ENCODE measurements around the gene SH3BGRL2. TPM values are rescaled to one million over a fixed set of nuclear protein-coding genes. Genes with fewer than 3 reads are reported as not detected.

The SH3BGRL2 gene
- polyA plus RNA-seq, 1 donor (not counting 4 experiments of a cell fraction or from before 2014, with no cell fraction given), result 3.8 TPM

GRCh38 chr6:79734374-79734773, 103.2 kb downstream of the SH3BGRL2 start:
- no peaks in the 10 kb centered on the region for H3K9me3 ChIP-seq (ENCODE audit: control insufficient read depth, low read depth, low read length)
- no peaks in the 10 kb centered on the region for H3K4me1 ChIP-seq (ENCODE audit: control insufficient read depth, extremely low read depth, insufficient read depth, low read length)
- no peak overlapping the region for H3K27ac ChIP-seq (ENCODE audit: control insufficient read depth, insufficient read depth, low read length)
- no peak overlapping the region for H3K4me2 ChIP-seq (ENCODE audit: control insufficient read depth, extremely low read depth, insufficient read depth, low read depth, low read length)
- dilution Hi-C loops (cut with MboI; ENCODE audit: extremely low pct_ligation_motif_present, low sequenced_read_pairs), result no loop called here
- H2AFZ ChIP-seq (ENCODE audit: control insufficient read depth, low read length), result no peak overlapping the region
- FAIRE-seq (no peak), DNase-seq (ENCODE audit: low read depth, low spot score) (no peak)
- H3K9ac ChIP-seq (ENCODE audit: control insufficient read depth, extremely low read depth, insufficient read depth, low read length), result no peak overlapping the region
- H4K20me1 ChIP-seq (ENCODE audit: control insufficient read depth, extremely low read depth, insufficient read depth, low read length), result no peaks in the 10 kb centered on the region
- no peak overlapping the region for H3K4me3 ChIP-seq (ENCODE audit: control insufficient read depth in 2 of 3, extremely low read depth in 1 of 3, insufficient read depth in 2 of 3, low read depth in 1 of 3, low read length in 3 of 3)
- no peaks in the 10 kb centered on the region for H3K27me3 ChIP-seq (ENCODE audit: control insufficient read depth, extremely low read depth, insufficient read depth, low read length)
- no peaks in the 10 kb centered on the region for H3K79me2 ChIP-seq (ENCODE audit: control insufficient read depth, insufficient read depth, low read length)
- no peaks in the 10 kb centered on the region for H3K9me1 ChIP-seq (ENCODE audit: control insufficient read depth, extremely low read depth, insufficient read depth, low read length)
- no peak for TF ChIP-seq CTCF (optimal IDR thresholded peaks at IDR 0.05 in 1 of 3, IDR thresholded peaks at IDR 0.05 in 1 of 3, conservative IDR thresholded peaks at IDR 0.05 in 1 of 3; ENCODE audit: extremely low read depth in 1 of 3, insufficient read depth in 2 of 3, low read length in 3 of 3)
- TF ChIP-seq EZH2 (IDR thresholded peaks at IDR 0.05; ENCODE audit: low read length), result no peak
- no peaks in the 10 kb centered on the region for H3K36me3 ChIP-seq (ENCODE audit: control insufficient read depth in 2 of 2, extremely low read depth in 1 of 2, insufficient read depth in 2 of 2, low read length in 2 of 2)

- no peaks in the 10 kb centered on the region for H3K79me2 ChIP-seq (ENCODE audit: control insufficient read depth, insufficient read depth, low read length)
- FAIRE-seq, result no peak
- dilution Hi-C loops (cut with MboI; ENCODE audit: extremely low pct_ligation_motif_present, low sequenced_read_pairs), result no loop called here
- no peak overlapping the region for H3K9ac ChIP-seq (ENCODE audit: control insufficient read depth, extremely low read depth, insufficient read depth, low read length)
- no peaks in the 10 kb centered on the region for H3K9me1 ChIP-seq (ENCODE audit: control insufficient read depth, extremely low read depth, insufficient read depth, low read length)
- no peaks in the 10 kb centered on the region for H3K27me3 ChIP-seq (ENCODE audit: control insufficient read depth, extremely low read depth, insufficient read depth, low read length)
- TF ChIP-seq EZH2 (IDR thresholded peaks at IDR 0.05; ENCODE audit: low read length) (no peak), CTCF (optimal IDR thresholded peaks at IDR 0.05 in 1 of 3, IDR thresholded peaks at IDR 0.05 in 1 of 3, conservative IDR thresholded peaks at IDR 0.05 in 1 of 3; ENCODE audit: extremely low read depth in 1 of 3, insufficient read depth in 2 of 3, low read length in 3 of 3) (no peak)
- H2AFZ ChIP-seq (ENCODE audit: control insufficient read depth, low read length), result no peak overlapping the region
- no peaks in the 10 kb centered on the region for H3K36me3 ChIP-seq (ENCODE audit: control insufficient read depth in 2 of 2, extremely low read depth in 1 of 2, insufficient read depth in 2 of 2, low read length in 2 of 2)
- H4K20me1 ChIP-seq (ENCODE audit: control insufficient read depth, extremely low read depth, insufficient read depth, low read length), result no peaks in the 10 kb centered on the region
- no peaks in the 10 kb centered on the region for H3K9me3 ChIP-seq (ENCODE audit: control insufficient read depth, low read depth, low read length)
- no peak overlapping the region for H3K4me3 ChIP-seq (ENCODE audit: control insufficient read depth in 2 of 3, extremely low read depth in 1 of 3, insufficient read depth in 2 of 3, low read depth in 1 of 3, low read length in 3 of 3)
- no peak for DNase-seq (ENCODE audit: low read depth, low spot score)
- no peaks in the 10 kb centered on the region for H3K4me1 ChIP-seq (ENCODE audit: control insufficient read depth, extremely low read depth, insufficient read depth, low read length)
- no peak overlapping the region for H3K4me2 ChIP-seq (ENCODE audit: control insufficient read depth, extremely low read depth, insufficient read depth, low read depth, low read length)
- H3K27ac ChIP-seq (ENCODE audit: control insufficient read depth, insufficient read depth, low read length), result no peak overlapping the region
Measured at GRCh38 chr6:79735183-79735582, 104.1 kb downstream of the SH3BGRL2 start.
